HepG2 (cell line): Measurements from ENCODE around the gene TRPV4. TPM values are rescaled to one million over a fixed set of nuclear protein-coding genes. Genes with fewer than 3 reads are reported as not detected.
A peak's percentile ranks its signal among the peaks of the same experiment; 100 is the strongest.

Experiments
- ARID3A ChIP-seq: IDR thresholded peaks from 2 replicates; pipeline ENCODE4 v1.6.1; 2012; ENCODE audit warnings: low read depth, low read length, improper control_type of control experiment
- CTCF ChIP-seq: sonication (generic); formaldehyde crosslinking; IDR thresholded peaks from 2 replicates; pipeline ENCODE4 v1.5.0; 2020; ENCODE audit warnings: mild to moderate bottlenecking, missing genetic modification reagents, moderate library complexity
- EED ChIP-seq: sonication (generic); formaldehyde crosslinking; IDR thresholded peaks from 2 replicates; pipeline ENCODE4 v1.5.0; 2020; ENCODE audit warnings: mild to moderate bottlenecking, missing genetic modification reagents
- FOXA1 ChIP-seq, 2 experiments: fragments of 450-650 bp in 1 of 2; sonication (generic) in 1 of 2; formaldehyde crosslinking in 1 of 2; IDR thresholded peaks; 2 replicates each; pipeline versions ENCODE4 v1.4.0 to v1.6.1; 2016 to 2020; ENCODE audit warnings: missing genetic modification reagents in 1 of 2
- IKZF1 ChIP-seq: fragments of 450-650 bp; IDR thresholded peaks from 2 replicates; pipeline ENCODE4 v1.7.1; 2016
- KDM5A ChIP-seq: fragments of 200-600 bp; sonication (generic); IDR thresholded peaks from 2 replicates; pipeline ENCODE4 v1.7.0; 2018; ENCODE audit warnings: antibody characterized with exemption, mild to moderate bottlenecking, low read length, borderline replicate concordance
- KLF12 ChIP-seq: sonication (generic); formaldehyde crosslinking; IDR thresholded peaks from 2 replicates; pipeline ENCODE4 v1.4.0; 2020; ENCODE audit warnings: missing genetic modification reagents, borderline replicate concordance
- MYNN ChIP-seq: sonication (generic); formaldehyde crosslinking; IDR thresholded peaks from 2 replicates; pipeline ENCODE4 v1.4.0; 2020; ENCODE audit warnings: mild to moderate bottlenecking, low read depth, missing genetic modification reagents
- NCOR1 ChIP-seq: fragments of 200-600 bp; sonication (generic); IDR thresholded peaks from 2 replicates; pipeline ENCODE4 v1.7.0; 2017; ENCODE audit warnings: antibody characterized with exemption, low read length, borderline replicate concordance
- NFRKB ChIP-seq: fragments of 450-650 bp; IDR thresholded peaks from 2 replicates; pipeline ENCODE4 v1.6.1; 2017
- NRL ChIP-seq: sonication (generic); formaldehyde crosslinking; IDR thresholded peaks from 2 replicates; pipeline ENCODE4 v1.5.0; 2020; ENCODE audit warnings: missing genetic modification reagents, mild to moderate bottlenecking, moderate library complexity, borderline replicate concordance
- RORA ChIP-seq: sonication (generic); formaldehyde crosslinking; IDR thresholded peaks from 2 replicates; pipeline ENCODE4 v1.5.0; 2020; ENCODE audit warnings: mild to moderate bottlenecking, missing genetic modification reagents, moderate library complexity
- THAP11 ChIP-seq: IDR thresholded peaks from 2 replicates; pipeline ENCODE4 v1.6.1; 2016; ENCODE audit warnings: missing biosample characterization, missing genetic modification reagents
- ZBTB4 ChIP-seq: sonication (generic); formaldehyde crosslinking; IDR thresholded peaks from 2 replicates; pipeline ENCODE4 v1.4.0; 2020; ENCODE audit warnings: missing genetic modification reagents, mild to moderate bottlenecking, borderline replicate concordance
- ZFP82 ChIP-seq: sonication (generic); formaldehyde crosslinking; IDR thresholded peaks from 2 replicates; pipeline ENCODE4 v1.5.1; 2020; ENCODE audit warnings: mild to moderate bottlenecking, missing genetic modification reagents, borderline replicate concordance
- ZNF207 ChIP-seq: fragments of 450-650 bp; IDR thresholded peaks from 2 replicates; pipeline ENCODE4 v1.6.1; 2016; ENCODE audit warnings: antibody characterized with exemption, borderline replicate concordance
- ZNF280B ChIP-seq: sonication (generic); formaldehyde crosslinking; IDR thresholded peaks from 2 replicates; pipeline ENCODE4 v1.5.0; 2020; ENCODE audit warnings: missing genetic modification reagents, mild to moderate bottlenecking, borderline replicate concordance
- ZNF326 ChIP-seq: sonication (generic); formaldehyde crosslinking; IDR thresholded peaks from 2 replicates; pipeline ENCODE4 v1.4.0; 2020; ENCODE audit warnings: missing genetic modification reagents, borderline replicate concordance
- ZNF362 ChIP-seq: sonication (generic); formaldehyde crosslinking; IDR thresholded peaks from 2 replicates; pipeline ENCODE4 v1.4.0; 2020; ENCODE audit warnings: missing genetic modification reagents, mild to moderate bottlenecking, borderline replicate concordance
- ZNF790 ChIP-seq: sonication (generic); formaldehyde crosslinking; IDR thresholded peaks from 2 replicates; pipeline ENCODE4 v1.8.0; 2022; ENCODE audit warnings: missing genetic modification reagents, mild to moderate bottlenecking, borderline replicate concordance
- ZSCAN25 ChIP-seq: sonication (generic); formaldehyde crosslinking; IDR thresholded peaks from 2 replicates; pipeline ENCODE4 v1.8.0; 2022; ENCODE audit warnings: mild to moderate bottlenecking, missing genetic modification reagents
- polyA plus RNA-seq, 8 experiments: library from polyadenylated mRNA; depleted of rRNA in 3 of 8; stranded (reverse) in 7 of 8; unstranded in 1 of 8; fragments of >200 nt; fragmentation: Illumina TruSeq in 4 of 8; extraction: Trizol in 4 of 8; gene quantifications; 2 replicates each; pipeline versions ENCODE4 v1.2.1 to v1.2.3, GENCODE V29; 2011 to 2016; ENCODE audit warnings: low read depth in 4 of 8, missing spikeins in 1 of 8, mixed read lengths in 1 of 8; ENCODE audit not compliant: insufficient read depth in 1 of 8
- total RNA-seq, 5 experiments: library from RNA; depleted of rRNA; stranded (reverse); fragments of >200 nt; fragmentation: Illumina TruSeq; extraction: Trizol; gene quantifications; 2 replicates each; pipeline ENCODE4 v1.2.3, GENCODE V29; 2016; ENCODE audit warnings: low read depth in 1 of 5

TRPV4 gene
- total and polyA plus RNA-seq, 2 of the 13 experiments (the other 11 are each of a cell fraction or from before 2014, with no cell fraction given), result 0.66 to 4.7 TPM

GRCh38 chr12:109822951-109823411 lies 10.2 kb downstream of the TRPV4 start (continued):
- TF ChIP-seq ZBTB4 (CRISPR knock-in tag) (no peak), MYNN (CRISPR knock-in tag) (no peak), ZNF280B (CRISPR knock-in tag) (no peak), THAP11 (CRISPR knock-in tag) (no peak), ZFP82 (no peak), ZNF362 (CRISPR knock-in tag) (no peak), ZNF326 (CRISPR knock-in tag) (no peak), ZSCAN25 (CRISPR knock-in tag) (0 out of 2 replicates have a peak, but pooled peaks have one; percentile 35), ZNF207 (no peak), NFRKB (no peak), CTCF (CRISPR knock-in tag) (peak; percentile 32), IKZF1 (no peak), NRL (CRISPR knock-in tag) (no peak), EED (no peak), ARID3A (no peak), NCOR1 (no peak), RORA (CRISPR knock-in tag) (no peak), FOXA1 (IDR thresholded peaks at IDR 0.05) (no peak), FOXA1 (CRISPR knock-in tag; IDR thresholded peaks at IDR 0.05) (peak; percentile 91), ZNF790 (CRISPR knock-in tag) (no peak), KDM5A (no peak), KLF12 (no peak)
